Activated T-helper 1 cell treated with anti-CD3 and anti-CD28 coated beads, Interleukin-12 subunit alpha, Interleukin-12 subunit beta, Interleukin-2, Interleukin-4 antibody, amounts not matched to agents 30 ng/mL and 10 ng/mL and 1 ng/mL, durations not matched to agents 14 hours and 24 hours and 36 hours (primary cell): ENCODE measurements around the gene PLA2G4A. TPM values are rescaled to one million over a fixed set of nuclear protein-coding genes. Genes with fewer than 3 reads are reported as not detected.

Experiments used
- DNase-seq: peaks from one replicate; pipeline ENCODE4 v3.0.0; 2021; ENCODE audit warnings: low spot score
- H3K27ac Mint-ChIP-seq: one replicate; pipeline ENCODE4 v1.8.0; 2021; ENCODE audit warnings: mild to moderate bottlenecking, mixed read lengths
- H3K27me3 Mint-ChIP-seq: one replicate; pipeline ENCODE4 v1.8.0; 2022; ENCODE audit warnings: mild to moderate bottlenecking, moderate library complexity, mixed read lengths; ENCODE audit not compliant: insufficient read depth
- H3K36me3 Mint-ChIP-seq: one replicate; pipeline ENCODE4 v1.8.0; 2021; ENCODE audit warnings: low read depth, mixed read lengths
- H3K4me1 Mint-ChIP-seq: one replicate; pipeline ENCODE4 v1.8.0; 2021; ENCODE audit warnings: low read depth, mixed read lengths
- H3K4me3 Mint-ChIP-seq: one replicate; pipeline ENCODE4 v1.8.0; 2021; ENCODE audit warnings: mild to moderate bottlenecking, moderate library complexity, mixed read lengths
- H3K9me3 Mint-ChIP-seq: one replicate; pipeline ENCODE4 v1.8.0; 2021; ENCODE audit warnings: mixed read lengths
- intact Hi-C: fragments of 100-400 bp; cut with micrococcal nuclease; formaldehyde crosslinking; loops from one replicate; pipeline ENCODE4 v1.15.1; 2024
- total RNA-seq: library from RNA; stranded (reverse); gene quantifications from 2 replicates; pipeline ENCODE4 v1.2.3, GENCODE V29; 2022

The PLA2G4A gene
- total RNA-seq, 1 donor from 2014 or later = 0.21 TPM

DNA sequence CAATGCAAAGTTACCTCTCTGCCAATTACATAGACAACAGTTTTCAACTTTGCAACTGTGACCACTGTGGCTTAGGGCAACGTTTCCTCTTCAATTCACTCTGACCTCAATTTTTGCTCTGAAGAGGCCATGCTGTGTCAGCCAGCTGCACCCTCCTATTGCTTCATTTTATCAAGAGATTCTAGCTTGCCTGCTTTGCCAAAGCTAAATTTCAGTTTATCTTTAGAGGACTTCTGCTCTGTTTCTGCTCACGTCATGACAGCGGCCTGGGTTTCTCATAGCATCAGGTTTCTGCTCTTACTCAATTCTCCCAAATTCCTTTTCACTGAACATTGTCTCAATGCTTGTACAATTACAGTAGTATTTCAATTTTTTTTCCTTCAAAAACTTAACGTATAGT lies 154.6 kb downstream of the PLA2G4A start:
- peaks cover 7% of the 10 kb centered on the region for H3K27me3 Mint-ChIP-seq
- H3K27ac Mint-ChIP-seq = no peak overlapping the region
- H3K9me3 Mint-ChIP-seq = no peaks in the 10 kb centered on the region
- intact Hi-C loops = loop anchor here (10.0 kb wide), 1 partner anchor 59 kb away; no protein-coding TSS in a partner anchor
- H3K36me3 Mint-ChIP-seq = no peaks in the 10 kb centered on the region
- no peaks in the 10 kb centered on the region for H3K4me1 Mint-ChIP-seq
- DNase-seq = no peak
- H3K4me3 Mint-ChIP-seq = no peak overlapping the region

- Mint-ChIP-seq H3K4me1 (no peaks in the 10 kb centered on the region), H3K27ac (no peak overlapping the region), H3K27me3 (peaks cover 7% of the 10 kb centered on the region), H3K9me3 (no peaks in the 10 kb centered on the region), H3K36me3 (no peaks in the 10 kb centered on the region), H3K4me3 (no peak overlapping the region)
- DNase-seq = no peak
- intact Hi-C loops = loop anchor here (10.0 kb wide), 1 partner anchor 60 kb away; no protein-coding TSS in a partner anchor
These were observed 156.2 kb downstream of the PLA2G4A start for GRCh38 chr1:186984959-186985358.

GRCh38 chr1:186985889-186986491 lies 157.2 kb downstream of the PLA2G4A start:
- intact Hi-C loops = loop anchor here (1.0 to 10.0 kb wide), 5 partner anchors 61 to 582 kb away; no protein-coding TSS in a partner anchor
- H3K36me3 Mint-ChIP-seq = no peaks in the 10 kb centered on the region
- no peak overlapping the region for H3K27ac Mint-ChIP-seq
- no peak overlapping the region for H3K4me3 Mint-ChIP-seq
- no peaks in the 10 kb centered on the region for H3K9me3 Mint-ChIP-seq
- H3K27me3 Mint-ChIP-seq = peaks cover 7% of the 10 kb centered on the region
- peak; percentile 3 for DNase-seq
- no peaks in the 10 kb centered on the region for H3K4me1 Mint-ChIP-seq

DNA sequence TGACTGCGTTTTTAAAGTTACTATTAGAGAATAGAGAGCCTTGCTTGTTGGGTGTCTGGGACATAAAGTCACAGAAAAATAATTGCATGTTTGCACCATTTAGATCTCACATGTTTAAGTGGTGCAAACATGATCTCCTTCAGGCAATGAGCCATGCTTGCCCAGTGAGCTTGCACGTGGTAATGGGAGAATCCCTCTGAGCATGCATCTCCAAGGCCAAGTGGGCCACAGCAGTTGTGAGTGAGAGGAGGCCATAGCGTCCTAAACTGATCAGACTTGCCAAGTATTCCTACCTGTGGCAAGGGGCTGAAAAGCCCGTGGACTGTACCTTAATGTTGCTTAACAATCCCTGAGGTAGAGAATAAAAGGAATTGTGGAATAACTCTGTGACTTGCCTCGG lies 158.3 kb downstream of the PLA2G4A start:
- H3K4me3 Mint-ChIP-seq = no peak overlapping the region
- H3K36me3 Mint-ChIP-seq = no peaks in the 10 kb centered on the region
- DNase-seq = no peak
- H3K27me3 Mint-ChIP-seq = peaks cover 7% of the 10 kb centered on the region
- intact Hi-C loops = loop anchor here (10.0 kb wide), 1 partner anchor 62 kb away; no protein-coding TSS in a partner anchor
- H3K27ac Mint-ChIP-seq = no peak overlapping the region
- no peaks in the 10 kb centered on the region for H3K9me3 Mint-ChIP-seq
- H3K4me1 Mint-ChIP-seq = no peaks in the 10 kb centered on the region

DNA sequence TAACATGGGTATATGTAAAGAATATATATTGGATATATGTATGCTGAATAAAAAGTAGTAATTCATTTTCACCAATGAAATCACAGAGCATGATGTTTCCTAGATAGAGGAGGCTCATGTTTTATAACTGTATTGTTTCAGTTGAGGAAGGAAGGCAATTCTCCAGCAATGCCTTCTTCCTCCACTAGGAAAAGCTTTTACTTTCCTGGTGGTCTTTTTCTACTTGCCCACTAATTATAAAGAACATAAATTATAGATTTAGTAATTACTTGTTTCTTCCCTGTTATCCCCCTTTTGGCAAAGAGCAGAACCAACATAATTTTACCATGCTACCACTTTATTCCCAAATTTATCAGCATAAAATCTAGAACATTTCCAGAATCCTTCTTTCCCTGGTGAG lies 159.0 kb downstream of the PLA2G4A start:
- no peaks in the 10 kb centered on the region for H3K36me3 Mint-ChIP-seq
- no peak for DNase-seq
- intact Hi-C loops = loop anchor here (10.0 kb wide), 1 partner anchor 63 kb away; no protein-coding TSS in a partner anchor
- no peaks in the 10 kb centered on the region for H3K9me3 Mint-ChIP-seq
- H3K27me3 Mint-ChIP-seq = peaks cover 7% of the 10 kb centered on the region
- no peak overlapping the region for H3K27ac Mint-ChIP-seq
- no peaks in the 10 kb centered on the region for H3K4me1 Mint-ChIP-seq
- no peak overlapping the region for H3K4me3 Mint-ChIP-seq

- intact Hi-C loops = no loop called here
These were observed 165.2 kb downstream of the PLA2G4A start for GRCh38 chr1:186993996-186994395.

DNA sequence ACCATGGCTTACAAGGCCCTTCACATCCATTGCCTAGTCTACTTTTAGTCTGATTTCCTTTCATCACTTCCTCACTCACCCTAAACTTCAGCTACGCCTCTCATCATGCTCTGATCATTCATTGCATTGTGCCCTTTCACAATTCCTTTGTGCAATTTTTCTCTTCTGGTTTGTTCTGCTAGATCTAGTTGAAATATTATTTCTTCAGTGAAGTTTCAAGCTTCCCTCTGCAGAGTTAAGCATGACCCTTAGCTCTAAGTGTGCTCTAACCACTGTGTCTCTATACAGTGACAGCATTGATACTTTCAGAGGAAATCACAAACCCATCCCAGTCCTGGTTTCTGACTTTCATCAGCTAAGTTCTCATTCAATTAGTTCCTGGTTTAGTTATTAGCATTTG lies 166.1 kb downstream of the PLA2G4A start:
- H3K36me3 Mint-ChIP-seq = no peaks in the 10 kb centered on the region
- no peak overlapping the region for H3K4me3 Mint-ChIP-seq
- H3K4me1 Mint-ChIP-seq = no peaks in the 10 kb centered on the region
- no peaks in the 10 kb centered on the region for H3K9me3 Mint-ChIP-seq
- no peak overlapping the region for H3K27ac Mint-ChIP-seq
- no peaks in the 10 kb centered on the region for H3K27me3 Mint-ChIP-seq
- intact Hi-C loops = no loop called here
- no peak for DNase-seq

More at GRCh38 chr1:186993996-186994395, 165.2 kb downstream of the PLA2G4A start:
- no peaks in the 10 kb centered on the region for H3K36me3 Mint-ChIP-seq
- no peaks in the 10 kb centered on the region for H3K27me3 Mint-ChIP-seq
- H3K4me3 Mint-ChIP-seq = no peak overlapping the region
- no peaks in the 10 kb centered on the region for H3K4me1 Mint-ChIP-seq
- H3K9me3 Mint-ChIP-seq = no peaks in the 10 kb centered on the region
- DNase-seq = no peak
- no peak overlapping the region for H3K27ac Mint-ChIP-seq

GRCh38 chr1:186996816-186997215 lies 168.1 kb downstream of the PLA2G4A start:
- Mint-ChIP-seq H3K4me1 (no peaks in the 10 kb centered on the region), H3K27ac (no peak overlapping the region), H3K4me3 (no peak overlapping the region), H3K9me3 (no peaks in the 10 kb centered on the region), H3K36me3 (no peaks in the 10 kb centered on the region), H3K27me3 (peaks cover 3% of the 10 kb centered on the region)
- DNase-seq = no peak
- intact Hi-C loops = no loop called here

DNA sequence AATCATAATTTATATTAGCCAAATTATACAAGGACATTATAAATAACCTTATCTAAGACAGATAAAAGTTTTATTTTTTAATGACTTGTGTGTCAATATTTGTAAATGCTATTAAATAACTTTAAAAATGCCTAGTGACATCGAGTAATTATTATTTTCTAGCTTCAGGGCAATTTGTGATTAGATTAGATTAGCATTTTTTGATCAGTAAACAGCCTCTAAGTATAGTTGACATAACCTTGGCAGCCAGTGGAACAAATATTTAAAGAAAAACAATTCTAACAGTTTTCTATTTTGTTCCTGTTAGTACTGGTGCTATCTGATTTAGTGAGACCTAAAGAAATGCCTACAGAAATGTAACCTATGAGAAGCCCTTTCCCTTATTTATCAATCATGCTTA lies 169.1 kb downstream of the PLA2G4A start:
- Mint-ChIP-seq H3K4me1 (no peaks in the 10 kb centered on the region), H3K36me3 (no peaks in the 10 kb centered on the region), H3K27me3 (peaks cover 3% of the 10 kb centered on the region), H3K27ac (no peak overlapping the region), H3K4me3 (no peak overlapping the region), H3K9me3 (no peaks in the 10 kb centered on the region)
- no peak for DNase-seq
- intact Hi-C loops = no loop called here

DNA sequence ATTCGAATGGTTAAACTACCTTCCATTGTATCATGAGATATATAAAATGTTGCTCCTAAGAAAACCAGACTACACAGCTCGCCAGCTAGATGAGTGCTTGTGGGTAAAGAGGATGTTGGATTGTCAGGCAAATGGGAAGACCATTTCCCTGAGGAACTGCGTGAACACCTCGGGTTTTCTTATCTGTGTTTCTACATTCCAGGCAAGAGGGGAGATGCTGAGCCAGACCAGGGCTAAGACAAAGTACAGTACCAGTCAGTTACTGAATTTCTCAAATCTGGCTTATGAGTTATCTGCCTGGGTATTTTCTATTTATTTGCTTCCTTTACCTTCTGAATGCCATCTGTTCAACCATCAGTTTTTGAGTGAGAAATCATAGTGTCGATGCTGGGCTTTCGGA lies 170.8 kb downstream of the PLA2G4A start:
- Mint-ChIP-seq H3K4me3 (no peak overlapping the region), H3K36me3 (no peaks in the 10 kb centered on the region), H3K9me3 (no peaks in the 10 kb centered on the region), H3K4me1 (no peaks in the 10 kb centered on the region), H3K27ac (no peak overlapping the region), H3K27me3 (peaks cover 3% of the 10 kb centered on the region)
- no peak for DNase-seq
- intact Hi-C loops = no loop called here

- no peak for DNase-seq
- no peaks in the 10 kb centered on the region for H3K9me3 Mint-ChIP-seq
- no peak overlapping the region for H3K27ac Mint-ChIP-seq
- H3K4me1 Mint-ChIP-seq = no peaks in the 10 kb centered on the region
- no peaks in the 10 kb centered on the region for H3K36me3 Mint-ChIP-seq
- peaks cover 3% of the 10 kb centered on the region for H3K27me3 Mint-ChIP-seq
- intact Hi-C loops = no loop called here
- H3K4me3 Mint-ChIP-seq = no peak overlapping the region
These were observed 172.6 kb downstream of the PLA2G4A start for GRCh38 chr1:187001198-187001889.

- H3K4me1 Mint-ChIP-seq = no peaks in the 10 kb centered on the region
These were observed 174.6 kb downstream of the PLA2G4A start for GRCh38 chr1:187003353-187003752.

DNA sequence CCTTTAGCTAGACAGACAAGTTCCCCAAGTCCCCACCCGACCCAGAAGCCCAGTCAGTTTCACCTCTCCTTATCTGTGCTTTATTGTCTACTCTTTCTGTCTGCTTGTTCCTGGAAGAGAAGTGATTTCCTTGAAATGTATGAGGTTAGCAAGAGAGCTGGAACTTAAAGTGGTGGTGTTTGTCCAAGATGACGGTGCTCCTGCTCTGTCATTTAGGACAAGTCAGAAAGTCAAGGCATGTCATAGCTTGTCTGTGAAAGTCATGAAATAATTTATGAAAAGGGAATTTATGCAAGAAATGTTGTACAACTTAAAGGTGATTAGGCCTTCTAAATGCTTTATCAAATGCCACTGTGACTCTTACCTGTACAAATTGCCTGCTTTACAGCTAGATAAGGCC lies 178.1 kb downstream of the PLA2G4A start:
- Mint-ChIP-seq H3K27ac (no peak overlapping the region), H3K36me3 (no peaks in the 10 kb centered on the region), H3K4me3 (no peak overlapping the region), H3K9me3 (peaks cover 11% of the 10 kb centered on the region), H3K27me3 (no peaks in the 10 kb centered on the region), H3K4me1 (no peaks in the 10 kb centered on the region)
- intact Hi-C loops = no loop called here
- DNase-seq = no peak

More at GRCh38 chr1:187003353-187003752, 174.6 kb downstream of the PLA2G4A start:
- no peak for DNase-seq
- no peak overlapping the region for H3K27ac Mint-ChIP-seq
- H3K9me3 Mint-ChIP-seq = peaks cover 4% of the 10 kb centered on the region
- intact Hi-C loops = no loop called here
- no peak overlapping the region for H3K4me3 Mint-ChIP-seq
- no peaks in the 10 kb centered on the region for H3K36me3 Mint-ChIP-seq
- H3K27me3 Mint-ChIP-seq = peaks cover 3% of the 10 kb centered on the region
